Occipital lobe (tissue), 2 donors: ENCODE results near the gene SCAMP2. TPM values are rescaled to one million over a fixed set of nuclear protein-coding genes. Genes with fewer than 3 reads are reported as not detected.
A peak's percentile ranks its signal among the peaks of the same experiment; 100 is the strongest.
"Not testable (repeated sequence)": the region's sequence is repeated elsewhere in the genome, so short reads cannot be mapped to it uniquely, and the experiment has no call there.

Source experiments
- DNase-seq: peaks from one replicate; lab custom pipeline; 2025; lab: John Stamatoyannopoulos, UW
- total RNA-seq: library from RNA; depleted of rRNA; stranded (reverse); fragments of >200 nt; gene quantifications from one replicate; pipeline ENCODE4 v1.2.3, GENCODE V29; 2014

SCAMP2 gene
- total RNA-seq, 1 donor from 2014 or later, result 8.0 TPM

DNA sequence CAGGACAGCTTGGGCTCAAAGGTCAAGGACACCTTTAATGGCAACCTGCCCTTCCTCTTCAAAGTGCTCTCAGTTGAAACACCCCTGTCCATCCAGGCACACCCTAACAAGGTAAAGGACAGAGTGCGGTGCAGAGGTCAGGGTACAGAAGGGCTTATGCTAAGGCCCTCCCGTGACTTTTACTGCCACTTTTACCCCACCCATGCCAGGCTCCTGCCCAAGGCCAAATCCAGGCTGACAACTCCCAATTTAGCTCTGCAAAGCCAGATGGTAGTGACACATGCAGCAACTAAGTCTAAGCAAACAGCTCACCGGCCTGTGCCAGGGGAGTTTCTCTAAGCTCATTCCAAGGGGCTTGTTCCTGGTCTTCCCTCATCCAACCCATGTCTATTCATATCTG is 18.3 kb upstream of the SCAMP2 start:
- no peak for DNase-seq

DNA sequence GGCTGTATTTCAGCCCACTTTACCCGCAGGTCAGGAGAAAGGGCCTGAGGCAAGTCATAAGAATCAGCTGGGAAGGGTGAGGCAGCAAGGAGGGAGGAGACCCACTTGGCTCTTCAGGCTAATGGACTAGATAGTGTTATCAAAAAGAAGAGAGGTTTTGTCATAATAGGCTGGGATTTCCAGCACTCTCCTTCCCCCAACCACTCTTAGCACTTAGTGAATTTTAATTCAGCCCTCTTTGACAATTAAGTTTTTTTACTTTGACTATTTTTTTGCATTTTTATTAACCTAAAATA is 17.4 kb upstream of the SCAMP2 start:
- no peak for DNase-seq

DNA sequence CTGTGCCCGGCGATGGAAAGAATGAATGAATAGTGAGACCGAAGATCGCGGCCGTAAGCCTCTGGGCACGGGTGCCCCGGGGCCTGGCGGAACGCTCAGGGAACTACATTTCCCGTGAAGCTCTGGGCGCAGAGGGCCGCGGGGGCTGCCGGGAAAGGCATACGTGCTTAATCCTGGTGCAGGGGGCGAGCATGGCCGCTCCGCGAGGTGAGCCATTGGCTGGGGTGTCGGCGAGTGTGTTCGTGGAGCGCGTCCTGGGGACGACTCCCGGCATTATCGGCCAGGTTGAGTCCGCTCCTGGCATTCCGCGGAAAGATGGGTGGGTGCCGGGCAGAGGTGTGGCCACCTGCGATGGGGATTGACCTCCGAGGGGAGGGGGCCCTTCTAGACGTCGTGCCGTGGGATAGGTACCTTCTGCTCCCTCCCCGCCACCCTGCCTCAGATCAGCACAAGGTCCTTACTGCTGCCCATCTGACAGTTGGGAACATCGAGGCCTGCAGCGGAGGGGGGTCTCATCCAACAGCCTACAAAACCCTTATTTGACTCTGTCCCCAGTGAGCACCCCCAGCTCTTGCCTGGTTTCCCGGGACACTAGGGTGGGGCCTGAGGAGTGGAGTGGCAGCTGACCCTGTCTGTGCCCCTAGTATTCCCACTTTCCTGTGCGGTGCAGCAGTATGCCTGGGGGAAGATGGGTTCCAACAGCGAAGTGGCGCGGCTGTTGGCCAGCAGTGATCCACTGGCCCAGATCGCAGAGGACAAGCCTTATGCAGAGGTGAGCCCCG is 16.9 kb upstream of the SCAMP2 start, which contains the start of gene MPI:
MPI (plus strand) TSS at position 160 of the 782 bp plus-strand sequence; CDS start at position 192, 32 bp downstream.
- peak; percentile 81 for DNase-seq

DNA sequence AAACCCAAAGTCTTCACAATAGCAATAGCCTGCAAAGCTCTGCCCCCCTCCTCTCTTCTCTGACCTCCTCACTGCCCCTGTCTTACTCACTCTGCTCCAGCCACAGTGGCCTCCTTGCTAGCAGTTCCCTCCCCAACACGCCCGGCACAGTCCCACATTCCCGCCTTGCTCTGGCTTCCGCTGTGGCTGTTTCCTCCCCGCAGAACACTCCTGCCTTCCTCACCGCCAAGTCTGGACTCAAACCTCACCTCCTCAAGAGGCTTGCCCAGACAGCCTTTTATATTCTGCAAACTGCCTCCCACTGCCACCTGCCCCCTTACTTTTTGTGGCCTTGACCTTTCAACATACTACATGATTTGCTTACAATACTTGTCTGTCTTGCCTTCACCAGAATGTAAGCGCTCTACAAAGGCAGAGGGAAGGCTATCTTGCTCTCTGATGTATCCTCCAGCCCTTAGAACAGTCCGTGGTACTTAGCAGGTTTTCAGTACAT is 16.3 kb upstream of the SCAMP2 start:
- DNase-seq, result peak; percentile 59

DNA sequence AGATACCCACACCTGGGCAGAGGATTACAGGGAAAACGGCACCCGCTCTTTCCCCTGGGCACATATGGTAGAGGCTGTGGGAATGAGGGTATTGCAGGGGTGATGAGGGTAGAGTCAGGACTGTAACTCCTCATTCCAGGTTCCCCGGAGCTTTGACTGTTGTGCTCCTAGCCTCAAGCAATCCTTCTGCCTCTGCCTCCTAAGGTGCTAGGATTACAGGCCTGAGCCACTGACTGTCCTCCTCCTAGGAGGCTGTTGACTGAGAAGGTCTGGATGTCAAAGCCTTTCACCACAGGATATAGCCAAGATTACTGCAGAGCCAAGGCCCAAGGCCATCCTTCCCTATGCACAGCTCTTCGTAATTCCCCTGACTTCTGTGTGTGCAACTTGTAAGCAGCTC is 15.6 kb upstream of the SCAMP2 start:
- no peak for DNase-seq

DNA sequence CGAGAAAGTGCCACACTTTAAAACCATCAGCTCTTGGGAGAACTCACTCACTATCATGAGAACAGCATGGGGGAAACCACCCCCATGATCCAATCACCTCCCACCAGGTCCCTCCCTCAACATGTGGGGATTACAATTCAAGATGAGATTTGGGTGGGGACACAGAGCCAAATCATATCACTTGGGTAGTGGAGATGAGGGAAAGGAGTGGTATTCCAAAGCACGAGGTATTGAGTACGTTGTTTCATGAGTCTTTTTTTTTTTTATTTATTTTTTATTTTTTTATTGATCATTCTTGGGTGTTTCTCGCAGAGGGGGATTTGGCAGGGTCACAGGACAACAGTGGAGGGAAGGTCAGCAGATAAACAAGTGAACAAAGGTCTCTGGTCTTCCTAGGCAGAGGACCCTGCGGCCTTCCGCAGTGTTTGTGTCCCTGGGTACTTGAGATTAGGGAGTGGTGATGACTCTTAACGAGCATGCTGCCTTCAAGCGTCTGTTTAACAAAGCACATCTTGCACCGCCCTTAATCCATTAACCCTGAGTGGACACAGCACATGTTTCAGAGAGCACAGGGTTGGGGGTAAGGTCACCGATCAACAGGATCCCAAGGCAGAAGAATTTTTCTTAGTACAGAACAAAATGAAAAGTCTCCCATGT is 14.5 kb upstream of the SCAMP2 start:
- not testable (repeated sequence) for DNase-seq

DNA sequence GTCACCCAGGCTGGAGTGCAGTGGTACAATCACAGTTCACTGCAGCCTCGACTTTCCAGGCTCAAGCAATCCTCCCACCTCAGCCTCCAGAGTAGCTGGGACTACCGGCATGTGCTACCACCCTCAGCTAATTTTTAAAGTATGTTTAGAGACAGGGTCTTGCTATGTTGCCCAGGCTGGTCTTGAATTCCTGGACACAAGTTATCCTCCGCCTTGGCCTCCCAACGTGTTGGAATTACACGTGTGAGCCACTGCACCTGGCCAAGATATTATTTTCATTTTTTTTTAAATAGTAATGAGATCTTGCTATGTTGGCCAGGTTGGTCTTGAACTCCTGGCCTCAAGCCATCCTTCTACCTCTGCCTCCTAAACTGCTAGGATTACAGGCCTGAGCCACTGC is 12.3 kb upstream of the SCAMP2 start:
- DNase-seq, result no peak

DNA sequence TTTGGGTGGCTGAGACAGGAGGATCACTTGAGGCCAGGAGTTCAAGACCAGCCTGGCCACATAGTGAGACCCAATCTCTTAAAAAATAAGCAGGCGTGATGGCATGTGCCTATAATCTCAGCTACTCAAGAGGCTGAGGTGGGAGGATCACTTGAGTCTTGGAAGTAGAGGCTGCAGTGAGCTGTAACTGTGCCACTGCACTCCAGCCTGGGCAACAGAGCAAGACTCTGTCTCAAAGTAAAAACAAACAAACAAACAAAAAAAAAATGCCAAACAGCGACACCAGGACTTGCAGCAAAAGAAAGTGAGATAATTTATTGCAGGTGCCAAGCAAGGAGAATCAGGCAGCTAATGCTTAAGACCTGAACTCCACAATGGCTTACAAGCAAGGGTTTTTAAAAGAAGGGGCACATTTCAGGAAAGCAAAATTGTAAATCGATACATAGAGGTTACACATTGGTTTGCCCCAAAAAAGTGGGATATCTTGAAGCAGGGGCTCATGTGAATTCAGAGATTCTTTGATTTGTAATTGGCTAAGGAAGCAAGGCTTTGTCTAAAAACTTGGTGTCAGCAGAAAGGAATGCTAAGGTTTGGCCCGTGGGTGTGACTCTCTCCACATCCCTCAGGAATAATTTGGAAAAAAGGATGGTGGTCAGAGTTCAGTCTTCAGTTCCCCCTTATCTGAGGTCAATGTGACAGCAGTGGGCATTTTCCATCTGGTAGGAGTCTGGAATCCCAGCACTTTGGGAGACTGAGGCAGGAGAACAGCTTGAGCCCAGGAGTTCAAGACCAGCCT is 11.5 kb upstream of the SCAMP2 start:
- DNase-seq, result no peak

DNA sequence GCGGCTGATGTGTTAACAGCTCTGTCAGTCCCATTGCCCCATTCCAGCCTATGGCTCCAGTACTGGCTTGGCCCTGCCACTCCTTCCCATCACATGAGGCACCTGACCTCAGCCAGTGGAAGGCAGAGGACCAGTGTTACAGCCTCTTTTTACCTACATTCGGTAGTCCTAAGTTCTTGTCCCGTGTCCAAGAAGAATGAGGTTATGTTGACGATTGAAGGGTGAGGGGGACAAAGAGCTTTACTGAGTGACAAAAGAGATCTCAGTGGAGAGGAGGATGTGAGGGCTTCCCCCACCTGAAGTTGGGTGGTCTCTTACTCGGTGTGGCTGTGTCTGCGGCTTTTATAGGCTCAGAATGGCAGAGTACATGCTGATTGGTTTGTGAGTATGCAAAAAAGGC is 9.4 kb upstream of the SCAMP2 start:
- DNase-seq, result no peak

DNA sequence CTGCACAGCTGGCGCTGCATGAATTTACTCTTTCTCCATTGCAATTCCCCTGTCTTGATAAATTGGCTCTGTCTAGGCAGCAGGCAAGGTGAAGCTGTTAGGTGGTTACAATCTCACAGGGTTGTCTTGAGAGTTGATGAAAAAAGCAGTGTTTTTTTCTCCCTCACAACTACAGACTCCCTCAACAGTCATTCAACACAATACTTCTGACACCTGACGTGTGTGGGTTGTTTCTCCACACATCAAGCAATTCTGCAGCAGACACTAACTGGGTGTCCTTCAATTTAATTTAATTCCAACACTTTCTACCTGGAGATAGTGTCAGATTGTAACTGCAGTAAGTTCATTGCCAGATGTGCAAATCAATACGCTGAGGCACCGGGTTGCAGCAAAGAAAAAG is 5.1 kb upstream of the SCAMP2 start:
- no peak for DNase-seq

DNA sequence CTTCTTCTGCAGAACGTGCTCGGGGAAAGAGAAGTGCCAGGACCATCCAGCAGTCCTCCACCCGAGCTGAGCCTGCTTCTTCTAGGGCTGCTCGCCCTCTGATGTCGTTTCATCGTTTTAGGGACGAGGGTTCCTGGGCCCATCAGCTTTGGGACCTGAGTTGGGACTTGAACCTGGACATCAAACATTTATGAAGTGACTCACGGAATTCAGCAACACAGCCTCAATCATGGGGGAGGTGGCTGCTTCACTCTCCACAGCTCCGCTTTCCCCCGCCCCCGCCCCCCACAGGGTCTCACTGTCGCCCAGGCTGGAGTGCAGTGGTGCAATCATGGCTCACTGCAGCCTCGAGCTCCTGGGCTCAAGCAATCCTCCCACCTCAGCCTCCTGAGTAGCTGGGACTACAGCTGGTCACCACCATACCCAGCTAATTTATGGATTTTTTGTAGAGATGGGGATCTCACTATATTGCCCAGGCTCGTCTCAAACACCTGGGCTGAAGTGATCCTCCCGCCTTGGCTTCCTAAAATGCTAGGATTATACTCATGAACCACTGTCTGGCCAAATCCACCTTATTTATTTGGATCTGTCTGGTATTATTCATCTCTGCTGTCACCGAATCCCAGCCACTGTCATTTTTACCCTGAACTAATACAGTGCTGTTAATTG is 725 bp upstream of the SCAMP2 start:
- no peak for DNase-seq

DNA sequence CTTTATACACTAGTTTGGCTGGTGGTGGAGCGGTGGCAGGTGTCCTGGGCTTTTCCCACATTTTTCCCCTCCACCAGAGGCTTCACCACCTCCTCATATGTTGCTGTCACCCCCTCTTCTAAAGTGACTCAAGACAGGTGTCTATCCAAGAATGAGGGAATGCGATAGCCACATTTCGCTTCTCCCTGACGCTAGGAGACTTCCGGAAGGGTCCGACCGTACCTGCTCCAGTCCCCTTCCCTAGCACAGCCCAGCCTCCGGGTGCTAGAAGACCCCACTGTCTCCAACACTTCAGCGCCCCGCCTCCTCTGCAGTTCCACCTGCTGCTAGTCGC is 496 bp downstream of the SCAMP2 start:
- DNase-seq, result no peak

DNA sequence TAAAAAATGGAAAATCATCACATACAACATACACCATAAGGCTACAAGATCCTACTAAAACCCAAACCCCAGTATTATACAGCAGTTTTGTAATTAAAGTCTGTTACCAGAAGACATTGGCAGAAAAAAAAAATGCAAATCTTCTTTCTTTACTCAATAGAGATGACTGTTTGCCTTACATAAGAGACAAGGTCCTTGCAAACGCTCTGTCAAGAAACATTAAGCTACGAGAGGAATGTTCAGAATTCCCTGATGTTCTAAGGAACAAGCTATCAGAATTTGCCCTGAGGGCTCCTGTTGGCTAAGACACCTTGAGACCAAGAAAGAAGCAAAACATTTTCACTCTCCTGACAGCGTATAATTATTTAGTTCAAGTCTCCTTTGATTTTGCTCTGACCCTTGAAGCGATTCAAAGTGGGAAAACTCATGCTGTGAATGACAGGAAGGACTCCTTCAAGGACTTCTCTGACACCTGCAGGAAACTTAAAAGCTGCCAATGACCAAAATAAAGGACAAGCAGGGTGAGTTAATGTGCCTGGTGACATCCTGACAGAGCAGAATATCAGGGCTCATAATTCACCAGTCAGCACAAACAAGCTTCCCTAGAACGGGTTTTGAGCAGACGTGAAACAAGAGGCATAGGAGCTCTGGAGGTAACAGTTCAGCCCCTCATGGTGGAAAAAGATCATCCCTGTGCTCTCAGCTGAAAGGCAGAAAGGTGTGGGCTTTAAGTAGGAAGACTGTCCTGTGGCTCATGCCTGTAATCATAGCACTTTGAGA is 2.5 kb downstream of the SCAMP2 start:
- no peak for DNase-seq

DNA sequence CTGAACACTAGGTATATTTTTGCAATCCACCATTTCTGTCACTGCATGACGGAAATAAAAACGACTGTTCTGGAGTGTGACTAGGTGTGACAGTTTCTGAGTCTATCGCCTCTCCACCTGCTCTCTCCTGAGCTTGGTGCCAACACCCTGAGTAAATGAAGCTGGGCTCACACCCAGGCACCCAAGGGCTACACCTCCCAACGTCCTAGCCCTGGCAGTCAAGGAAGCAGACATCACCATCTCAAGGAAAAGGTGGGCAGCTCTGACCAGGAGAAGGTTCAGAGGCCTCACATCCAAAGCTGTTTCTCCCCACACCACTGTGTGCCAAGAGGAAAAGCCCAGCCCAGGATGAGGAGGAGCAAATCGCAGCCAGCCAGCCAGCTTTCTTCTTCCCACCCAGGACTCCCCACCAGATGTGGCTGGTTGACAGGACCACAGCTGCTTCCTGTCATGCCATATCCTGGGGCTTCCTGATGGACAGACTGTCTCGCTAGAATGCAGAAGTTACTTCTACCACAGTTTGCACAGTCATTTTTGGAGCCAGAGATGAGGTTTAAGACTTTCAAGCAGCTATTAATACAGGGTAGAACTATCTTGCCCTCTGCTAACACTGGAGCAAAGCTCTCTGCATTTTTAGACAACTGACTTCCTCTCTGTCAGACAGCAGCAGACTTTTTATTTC is 3.3 kb downstream of the SCAMP2 start:
- no peak for DNase-seq

DNA sequence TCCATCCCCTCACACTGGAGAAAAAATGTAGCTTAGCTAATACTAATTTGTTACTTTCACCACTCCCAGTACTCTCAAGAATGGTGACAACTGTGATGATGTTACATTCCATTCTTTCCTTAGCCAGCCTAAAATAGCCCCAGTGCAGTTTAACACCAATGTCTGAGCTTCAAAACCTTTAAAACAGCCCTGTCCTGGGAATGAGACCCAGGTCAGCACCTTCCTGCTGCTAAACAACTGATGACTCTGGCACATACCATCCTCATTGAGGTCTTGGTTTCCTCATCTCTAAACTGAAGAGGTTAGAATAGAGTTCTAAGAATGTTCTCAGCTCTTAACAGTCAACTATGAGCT is 3.8 kb downstream of the SCAMP2 start:
- DNase-seq, result no peak

DNA sequence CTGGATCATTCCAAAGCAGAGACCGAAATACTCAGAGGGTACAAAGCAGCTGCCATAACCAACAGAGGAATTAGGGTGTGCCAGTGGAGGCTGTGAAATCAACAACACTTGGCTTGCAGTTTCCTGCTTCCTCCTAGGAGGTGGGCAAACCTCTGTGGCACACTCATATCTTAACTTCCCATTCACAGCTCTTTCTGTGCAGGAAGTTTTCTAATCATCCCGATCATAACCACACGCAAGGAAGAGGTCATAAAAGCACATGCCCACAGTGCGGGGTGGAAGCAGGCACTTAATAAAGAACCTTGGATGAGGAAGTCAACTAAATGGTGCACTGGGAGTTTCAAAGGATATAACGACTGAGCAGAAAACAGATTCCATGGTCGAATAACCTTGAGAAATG is 5.1 kb downstream of the SCAMP2 start:
- no peak for DNase-seq

DNA sequence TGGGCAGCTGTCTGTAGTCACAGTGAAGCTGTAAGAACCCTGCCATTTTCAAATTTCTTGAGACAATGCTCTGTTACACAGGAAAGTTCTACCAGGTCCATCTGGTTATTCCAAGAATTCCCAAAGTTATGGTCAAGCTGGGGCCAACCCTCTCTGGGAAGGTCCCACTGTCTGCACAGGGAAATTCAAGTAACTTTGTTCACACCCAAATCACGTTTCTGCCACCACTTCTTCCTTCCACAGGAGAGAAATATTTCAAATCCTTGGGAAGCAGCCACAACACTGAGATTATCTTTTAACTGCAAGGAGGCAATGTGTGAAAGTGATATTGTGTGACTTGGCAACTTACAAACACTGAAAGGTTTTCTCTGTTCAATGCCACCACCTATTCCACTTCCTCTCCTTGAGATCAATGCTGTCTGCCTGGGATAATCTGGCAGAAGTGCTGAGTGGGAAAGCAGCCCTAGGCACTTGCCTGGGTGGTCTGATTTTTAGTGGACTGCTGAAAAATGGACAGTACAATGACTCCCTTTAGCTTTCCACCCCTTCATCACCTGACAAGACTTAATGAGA is 5.6 kb downstream of the SCAMP2 start:
- DNase-seq, result no peak

DNA sequence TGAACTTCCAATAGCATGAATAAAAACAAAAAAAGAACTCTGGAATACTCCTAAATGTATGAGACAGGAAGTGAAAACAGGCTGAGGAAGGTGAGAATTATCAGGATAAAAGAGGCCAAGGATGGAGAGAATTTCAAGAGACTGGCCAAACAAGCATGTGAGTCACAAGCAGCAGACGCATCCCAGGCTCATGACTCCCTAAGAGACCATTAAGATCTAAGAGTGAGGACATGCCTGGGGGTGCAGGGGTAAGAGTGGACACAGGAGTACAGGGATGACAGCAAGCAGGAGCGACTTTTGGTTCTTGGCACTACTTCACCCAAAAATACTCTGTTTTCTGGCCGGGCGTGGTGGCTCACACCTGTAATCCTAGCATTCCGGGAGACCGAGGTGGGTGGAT is 7.1 kb downstream of the SCAMP2 start:
- no peak for DNase-seq

DNA sequence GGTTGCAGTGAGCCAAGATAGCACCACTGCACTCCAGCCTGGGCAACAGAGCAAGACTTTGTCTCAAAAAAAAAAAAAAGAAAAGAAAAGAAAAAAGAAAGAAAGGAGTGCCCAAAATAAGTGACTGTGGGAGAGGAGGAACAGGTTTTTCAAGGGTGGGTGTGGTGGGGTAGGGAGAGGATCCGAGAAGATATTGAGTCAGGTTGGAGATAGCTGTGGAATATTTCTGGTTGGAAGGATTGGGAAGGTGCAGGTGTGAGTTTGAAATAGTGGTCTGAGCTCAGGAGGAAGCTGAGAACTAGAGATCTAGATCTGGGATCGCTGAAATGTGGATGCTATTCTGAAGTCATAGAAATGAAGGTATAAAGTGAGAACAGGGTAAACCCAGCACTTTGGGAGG is 7.8 kb downstream of the SCAMP2 start:
- no peak for DNase-seq

DNA sequence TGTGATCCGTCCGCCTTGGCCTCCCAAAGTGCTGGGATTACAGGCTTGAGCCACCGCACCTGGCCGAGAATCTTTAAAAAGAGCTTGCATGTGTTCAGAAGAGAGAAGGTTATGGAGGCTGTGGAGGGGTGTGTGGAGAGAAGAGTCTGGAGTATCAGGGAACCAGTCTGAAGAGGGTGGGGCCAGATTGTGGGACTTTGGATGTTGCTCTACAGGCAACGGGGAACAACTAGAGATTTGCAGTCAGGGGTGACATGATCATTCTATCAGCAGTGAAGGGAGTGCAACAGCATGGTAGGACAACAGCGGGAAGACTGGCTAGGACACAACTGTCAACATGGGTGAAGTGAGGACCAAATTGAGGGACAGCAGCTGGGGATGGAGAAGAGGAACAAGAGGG is 8.9 kb downstream of the SCAMP2 start:
- no peak for DNase-seq
